ENCODE data around the gene KCTD20.
"Not testable (repeated sequence)": the region's sequence is repeated elsewhere in the genome, so short reads cannot be mapped to it uniquely, and the experiment has no call there.

Gene KCTD20

GRCh38 chr6:36442671-36443470 lies at the start of gene KCTD20, which contains the start of gene PXT1:
Gene KCTD20 (plus strand): TSS chr6:36443000. CDS start chr6:36470098, 27,098 bp downstream.
Gene PXT1 (minus strand): TSS chr6:36442854. CDS start chr6:36426082, 16,772 bp downstream.
- Mint-ChIP-seq H3K9me3 (no peaks in the 10 kb centered on the region), H3K4me1 (ENCODE audit: low read depth) (peaks cover 48% of the 10 kb centered on the region), H3K27me3 (no peaks in the 10 kb centered on the region), H3K27ac (peak within 1 kb of the TSS; percentile 99), H3K36me3 (ENCODE audit: low read depth) (peaks cover 40% of the 10 kb centered on the region), H3K4me3 (peak within 1 kb of the TSS; percentile 96)
- peak; percentile 90 for DNase-seq

GRCh38 chr6:36399970-36400369 lies 42.8 kb upstream of the KCTD20 start:
- no peaks in the 10 kb centered on the region for H3K36me3 Mint-ChIP-seq (ENCODE audit: low read depth)
- no peak overlapping the region for H3K4me3 Mint-ChIP-seq
- H3K27me3 Mint-ChIP-seq, result peaks cover 5% of the 10 kb centered on the region
- H3K9me3 Mint-ChIP-seq, result no peaks in the 10 kb centered on the region
- no peak overlapping the region for H3K27ac Mint-ChIP-seq
- no peak for DNase-seq
- H3K4me1 Mint-ChIP-seq (ENCODE audit: low read depth), result no peaks in the 10 kb centered on the region

GRCh38 chr6:36402481-36402880 lies 40.3 kb upstream of the KCTD20 start:
- Mint-ChIP-seq H3K36me3 (ENCODE audit: low read depth) (no peaks in the 10 kb centered on the region), H3K4me1 (ENCODE audit: low read depth) (no peaks in the 10 kb centered on the region), H3K9me3 (no peaks in the 10 kb centered on the region), H3K27ac (no peak overlapping the region), H3K4me3 (no peak overlapping the region), H3K27me3 (peaks cover 11% of the 10 kb centered on the region)
- no peak for DNase-seq

GRCh38 chr6:36404164-36404563 lies 38.6 kb upstream of the KCTD20 start:
- H3K27me3 Mint-ChIP-seq, result peaks cover 11% of the 10 kb centered on the region
- no peaks in the 10 kb centered on the region for H3K36me3 Mint-ChIP-seq (ENCODE audit: low read depth)
- H3K4me3 Mint-ChIP-seq, result no peak overlapping the region
- DNase-seq, result no peak
- H3K9me3 Mint-ChIP-seq, result no peaks in the 10 kb centered on the region
- H3K27ac Mint-ChIP-seq, result no peak overlapping the region
- H3K4me1 Mint-ChIP-seq (ENCODE audit: low read depth), result no peaks in the 10 kb centered on the region

- H3K27ac Mint-ChIP-seq; H3K27me3 Mint-ChIP-seq; H3K4me1 Mint-ChIP-seq (ENCODE audit: low read depth); DNase-seq; H3K4me3 Mint-ChIP-seq; H3K9me3 Mint-ChIP-seq; H3K36me3 Mint-ChIP-seq (ENCODE audit: low read depth): not testable (repeated sequence)
These were observed 33.1 kb upstream of the KCTD20 start for GRCh38 chr6:36409718-36410117.

- Mint-ChIP-seq H3K4me3 (no peak overlapping the region), H3K27ac (no peak overlapping the region), H3K27me3 (no peaks in the 10 kb centered on the region), H3K36me3 (ENCODE audit: low read depth) (no peaks in the 10 kb centered on the region), H3K9me3 (peaks cover 3% of the 10 kb centered on the region), H3K4me1 (ENCODE audit: low read depth) (no peaks in the 10 kb centered on the region)
- DNase-seq, result no peak
These were observed 29.0 kb upstream of the KCTD20 start for GRCh38 chr6:36413489-36414480.

- DNase-seq, result no peak
These were observed 28.3 kb upstream of the KCTD20 start for GRCh38 chr6:36414481-36414880.

GRCh38 chr6:36418558-36418957 lies 24.2 kb upstream of the KCTD20 start:
- peaks cover 12% of the 10 kb centered on the region for H3K4me1 Mint-ChIP-seq (ENCODE audit: low read depth)
- H3K36me3 Mint-ChIP-seq (ENCODE audit: low read depth), result no peaks in the 10 kb centered on the region
- no peaks in the 10 kb centered on the region for H3K27me3 Mint-ChIP-seq
- H3K9me3 Mint-ChIP-seq, result no peaks in the 10 kb centered on the region
- H3K27ac Mint-ChIP-seq, result no peak overlapping the region
- DNase-seq, result no peak
- no peak overlapping the region for H3K4me3 Mint-ChIP-seq

More at GRCh38 chr6:36414481-36414880, 28.3 kb upstream of the KCTD20 start:
- H3K9me3 Mint-ChIP-seq, result peaks cover 3% of the 10 kb centered on the region
- H3K36me3 Mint-ChIP-seq (ENCODE audit: low read depth), result no peaks in the 10 kb centered on the region
- no peak overlapping the region for H3K4me3 Mint-ChIP-seq
- H3K27ac Mint-ChIP-seq, result no peak overlapping the region
- no peaks in the 10 kb centered on the region for H3K4me1 Mint-ChIP-seq (ENCODE audit: low read depth)
- H3K27me3 Mint-ChIP-seq, result no peaks in the 10 kb centered on the region

GRCh38 chr6:36419310-36419709 lies 23.5 kb upstream of the KCTD20 start:
- peaks cover 19% of the 10 kb centered on the region for H3K4me1 Mint-ChIP-seq (ENCODE audit: low read depth)
- H3K36me3 Mint-ChIP-seq (ENCODE audit: low read depth), result no peaks in the 10 kb centered on the region
- H3K27me3 Mint-ChIP-seq, result no peaks in the 10 kb centered on the region

GRCh38 chr6:36422714-36423100 lies 20.1 kb upstream of the KCTD20 start:
- Mint-ChIP-seq H3K27me3 (no peaks in the 10 kb centered on the region), H3K9me3 (no peaks in the 10 kb centered on the region), H3K27ac (peak overlapping the region; percentile 93), H3K4me1 (ENCODE audit: low read depth) (peaks cover 19% of the 10 kb centered on the region), H3K4me3 (peak overlapping the region; percentile 81), H3K36me3 (ENCODE audit: low read depth) (no peaks in the 10 kb centered on the region)
- DNase-seq, result no peak

More at GRCh38 chr6:36419310-36419709, 23.5 kb upstream of the KCTD20 start:
- Mint-ChIP-seq H3K9me3 (no peaks in the 10 kb centered on the region), H3K4me3 (no peak overlapping the region), H3K27ac (no peak overlapping the region)
- DNase-seq, result no peak

GRCh38 chr6:36423101-36423824 lies 19.5 kb upstream of the KCTD20 start:
- H3K9me3 Mint-ChIP-seq, result no peaks in the 10 kb centered on the region
- H3K27ac Mint-ChIP-seq, result peak overlapping the region; percentile 93
- H3K27me3 Mint-ChIP-seq, result no peaks in the 10 kb centered on the region
- no peaks in the 10 kb centered on the region for H3K36me3 Mint-ChIP-seq (ENCODE audit: low read depth)
- peak overlapping the region; percentile 81 for H3K4me3 Mint-ChIP-seq
- H3K4me1 Mint-ChIP-seq (ENCODE audit: low read depth), result peaks cover 19% of the 10 kb centered on the region
- peak; percentile 97 for DNase-seq

GRCh38 chr6:36426622-36427021 lies 16.2 kb upstream of the KCTD20 start:
- Mint-ChIP-seq H3K4me1 (ENCODE audit: low read depth) (peaks cover 19% of the 10 kb centered on the region), H3K27me3 (no peaks in the 10 kb centered on the region), H3K9me3 (no peaks in the 10 kb centered on the region), H3K4me3 (no peak overlapping the region), H3K27ac (no peak overlapping the region), H3K36me3 (ENCODE audit: low read depth) (no peaks in the 10 kb centered on the region)
- DNase-seq, result no peak

GRCh38 chr6:36428911-36429310 lies 13.9 kb upstream of the KCTD20 start:
- H3K4me3 Mint-ChIP-seq, result no peak overlapping the region
- no peak overlapping the region for H3K27ac Mint-ChIP-seq
- no peaks in the 10 kb centered on the region for H3K36me3 Mint-ChIP-seq (ENCODE audit: low read depth)
- no peaks in the 10 kb centered on the region for H3K9me3 Mint-ChIP-seq
- H3K4me1 Mint-ChIP-seq (ENCODE audit: low read depth), result peaks cover 7% of the 10 kb centered on the region
- DNase-seq, result no peak
- no peaks in the 10 kb centered on the region for H3K27me3 Mint-ChIP-seq

- Mint-ChIP-seq H3K36me3 (ENCODE audit: low read depth) (no peaks in the 10 kb centered on the region), H3K27me3 (no peaks in the 10 kb centered on the region), H3K27ac (no peak overlapping the region), H3K4me1 (ENCODE audit: low read depth) (peaks cover 3% of the 10 kb centered on the region), H3K9me3 (no peaks in the 10 kb centered on the region), H3K4me3 (no peak overlapping the region)
- no peak for DNase-seq
These were observed 12.4 kb upstream of the KCTD20 start for GRCh38 chr6:36430351-36430750.
